Spleen (tissue), 7 donors: ENCODE results near the gene CCDC188.

Experiments
- POLR2AphosphoS5 ChIP-seq, 3 donors: sonication (generic); formaldehyde crosslinking; IDR thresholded peaks; one replicate each; pipeline ENCODE4 v1.5.1; 2017; ENCODE audit warnings: antibody characterized with exemption in 3 of 3
- TF ChIP-seq, protein P1 (sequence below), 11 experiments: fragments of 200-600 bp in 7 of 11; fragments of 450-650 bp in 4 of 11; sonication (generic) in 4 of 11; IDR thresholded peaks in 8 of 11; conservative IDR thresholded peaks in 3 of 11; 1 replicate in 7 of 11; 2 replicates in 4 of 11; pipeline versions ENCODE4 v1.4.0 to v1.8.0; 2016 to 2021; ENCODE audit warnings: antibody characterized with exemption in 11 of 11, inconsistent platforms in 4 of 11, mild to moderate bottlenecking in 1 of 11
- donor health status: DM: no; HTN: no; CAD: no; lungs with moderate emphysema.
- donor health status: DM: no; HTN: no; CAD: no.
- donor health status: DM: no; HTN: no; CAD: no.

DNA sequence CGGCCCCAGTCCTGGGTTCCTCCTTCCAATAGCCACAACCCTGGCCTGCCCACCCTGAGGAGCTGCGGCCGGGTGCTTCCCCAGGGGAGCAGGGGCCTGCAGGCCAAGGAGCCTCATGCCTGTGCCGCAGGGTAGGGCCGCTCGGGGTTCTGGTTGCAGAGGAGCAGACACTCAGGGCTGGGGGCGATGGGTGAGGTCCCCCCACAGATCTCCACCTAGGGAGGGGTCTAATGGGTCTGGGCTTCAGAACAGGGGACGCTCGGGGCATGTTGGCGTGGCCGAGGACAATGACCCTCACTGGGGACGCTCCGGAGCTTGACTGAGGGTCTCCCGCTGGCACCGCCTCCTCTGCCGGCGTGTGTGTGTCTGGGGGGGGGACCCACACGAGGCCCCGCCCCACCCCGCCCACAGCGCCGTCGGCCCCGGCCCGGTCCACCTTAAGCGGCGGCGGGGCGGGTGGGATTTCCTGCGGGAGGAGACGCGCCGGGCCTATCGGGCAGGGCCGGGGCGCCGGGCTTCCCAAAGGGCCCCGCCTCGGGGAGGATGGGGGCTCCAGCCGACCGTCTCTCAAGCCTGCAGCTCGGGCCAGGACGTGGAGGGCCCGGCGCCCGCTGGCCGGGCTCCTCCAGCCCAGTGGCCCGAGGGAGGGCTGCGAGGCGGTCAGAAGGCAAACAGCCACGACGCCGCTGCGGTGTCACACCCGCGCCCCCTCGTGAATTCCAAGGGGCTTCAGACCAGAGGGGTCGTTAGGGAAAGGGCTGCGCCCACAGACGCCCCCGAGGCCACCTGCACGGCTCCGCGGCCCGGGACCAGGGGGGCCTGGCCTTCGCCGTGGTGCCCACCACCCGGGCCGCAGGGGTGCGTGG, 19.9 kb downstream of the CCDC188 start:
- TF ChIP-seq, protein P1, sequence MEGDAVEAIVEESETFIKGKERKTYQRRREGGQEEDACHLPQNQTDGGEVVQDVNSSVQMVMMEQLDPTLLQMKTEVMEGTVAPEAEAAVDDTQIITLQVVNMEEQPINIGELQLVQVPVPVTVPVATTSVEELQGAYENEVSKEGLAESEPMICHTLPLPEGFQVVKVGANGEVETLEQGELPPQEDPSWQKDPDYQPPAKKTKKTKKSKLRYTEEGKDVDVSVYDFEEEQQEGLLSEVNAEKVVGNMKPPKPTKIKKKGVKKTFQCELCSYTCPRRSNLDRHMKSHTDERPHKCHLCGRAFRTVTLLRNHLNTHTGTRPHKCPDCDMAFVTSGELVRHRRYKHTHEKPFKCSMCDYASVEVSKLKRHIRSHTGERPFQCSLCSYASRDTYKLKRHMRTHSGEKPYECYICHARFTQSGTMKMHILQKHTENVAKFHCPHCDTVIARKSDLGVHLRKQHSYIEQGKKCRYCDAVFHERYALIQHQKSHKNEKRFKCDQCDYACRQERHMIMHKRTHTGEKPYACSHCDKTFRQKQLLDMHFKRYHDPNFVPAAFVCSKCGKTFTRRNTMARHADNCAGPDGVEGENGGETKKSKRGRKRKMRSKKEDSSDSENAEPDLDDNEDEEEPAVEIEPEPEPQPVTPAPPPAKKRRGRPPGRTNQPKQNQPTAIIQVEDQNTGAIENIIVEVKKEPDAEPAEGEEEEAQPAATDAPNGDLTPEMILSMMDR (IDR thresholded peaks at IDR 0.05 in 8 of 11, conservative IDR thresholded peaks at IDR 0.05 in 3 of 11) = no peak
- TF ChIP-seq POLR2AphosphoS5 (IDR thresholded peaks at IDR 0.05) = peak; percentile 48 to 83 (median 76)
